SKM-1 treated with dmso at 0.1 percent for 144 hours (cell line): ENCODE data around the gene OR8S1.
A peak's percentile ranks its signal among the peaks of the same experiment; 100 is the strongest.
"Not testable (repeated sequence)": the region's sequence is repeated elsewhere in the genome, so short reads cannot be mapped to it uniquely, and the experiment has no call there.

Source experiments
- DNase-seq: peaks from one replicate; lab custom pipeline; 2025; ENCODE audit not compliant: unreplicated experiment; lab: John Stamatoyannopoulos, UW

Gene OR8S1

DNA sequence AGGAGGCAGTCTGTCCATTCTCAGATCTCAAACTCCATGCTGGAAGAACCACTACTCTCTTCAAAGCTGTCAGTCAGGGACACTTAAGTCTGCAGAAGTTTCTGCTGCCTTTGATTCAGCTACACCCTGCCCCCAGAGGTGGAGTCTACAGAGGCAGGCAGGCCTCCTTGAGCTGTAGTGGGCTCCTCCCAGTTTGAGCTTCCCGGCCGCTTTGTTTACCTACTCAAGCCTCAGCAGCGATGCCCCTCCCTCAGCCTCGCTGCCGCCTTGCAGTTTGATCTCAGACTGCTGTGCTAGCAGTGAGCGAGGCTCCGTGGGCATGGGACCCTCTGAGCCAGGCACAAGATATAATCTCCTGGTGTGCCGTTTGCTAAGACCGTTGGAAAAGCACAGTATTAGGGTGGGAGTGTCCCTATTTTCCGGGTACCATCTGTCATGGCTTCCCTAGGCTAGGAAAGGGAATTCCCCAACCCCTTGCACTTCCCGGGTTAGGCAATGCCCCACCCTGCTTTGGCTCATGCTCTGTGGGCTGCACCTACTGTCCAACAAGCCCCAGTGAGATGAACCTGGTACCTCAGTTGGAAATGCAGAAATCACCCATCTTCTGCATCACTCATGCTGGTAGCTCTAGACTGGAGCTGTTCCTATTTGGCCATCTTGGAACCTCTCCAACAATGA lies 28.4 kb downstream of the OR8S1 start:
- not testable (repeated sequence) for DNase-seq

DNA sequence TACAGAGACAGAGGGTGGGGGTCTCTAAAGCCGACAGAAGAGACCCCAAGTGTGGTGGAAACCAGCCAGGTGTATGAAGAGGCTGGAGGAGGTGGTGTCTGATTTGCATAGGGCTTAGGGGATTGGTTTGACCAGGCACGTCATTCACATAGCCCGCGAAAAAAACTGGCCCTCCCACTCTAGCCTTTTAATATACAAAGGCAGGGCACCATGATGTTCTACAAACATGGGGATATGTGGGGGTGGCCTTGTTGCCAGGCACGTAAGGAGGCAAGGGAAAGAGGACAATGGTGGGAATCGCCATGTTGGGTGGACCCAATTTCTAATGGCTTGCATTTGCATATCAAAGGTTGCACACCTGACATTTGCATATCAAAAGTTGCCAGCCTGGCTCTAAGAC lies 31.2 kb downstream of the OR8S1 start:
- no peak for DNase-seq

DNA sequence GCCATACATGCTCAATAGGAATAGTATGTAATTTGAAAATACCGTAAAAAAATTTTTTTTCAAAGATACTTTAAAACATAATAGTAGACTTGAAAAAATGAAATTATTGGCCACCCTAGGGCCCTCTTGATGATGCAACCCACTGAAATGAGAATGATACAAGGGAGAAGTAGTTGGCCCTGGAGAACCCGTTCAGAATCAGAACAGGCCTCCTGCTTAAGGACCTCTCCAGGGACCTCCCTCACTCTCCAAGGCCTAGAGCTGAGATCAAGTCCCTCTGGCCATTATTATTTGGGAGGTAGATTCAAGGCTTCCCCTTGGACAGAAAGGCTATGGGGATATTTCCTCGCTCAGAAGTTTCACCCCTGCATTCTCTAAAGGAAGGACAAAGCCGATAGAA lies 32.5 kb downstream of the OR8S1 start:
- no peak for DNase-seq

DNA sequence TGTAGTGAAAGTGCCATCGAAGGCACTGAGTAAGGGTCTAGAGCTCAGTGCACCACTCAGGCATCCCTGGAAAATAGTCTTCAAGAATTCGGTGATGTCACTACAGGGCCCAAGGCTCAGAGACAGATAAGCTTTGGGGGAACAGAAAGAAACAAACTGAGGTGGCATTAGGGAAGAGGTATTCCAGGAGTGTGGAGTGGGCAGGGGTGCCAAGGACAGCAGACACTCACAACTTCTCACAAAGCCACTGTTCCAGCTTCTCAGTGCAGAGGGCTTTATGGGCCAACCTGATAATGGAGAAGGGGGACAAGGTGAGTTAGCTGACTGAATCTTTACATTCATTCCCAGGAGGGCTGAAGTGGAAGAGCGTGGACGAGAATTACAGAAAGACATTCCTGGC lies 42.3 kb downstream of the OR8S1 start:
- no peak for DNase-seq

GRCh38 chr12:48569946-48570345 lies 44.5 kb downstream of the OR8S1 start, which contains the start of gene LALBA:
Gene LALBA (minus strand): TSS chr12:48570046. CDS start chr12:48570020, 26 bp downstream.
- no peak for DNase-seq

DNA sequence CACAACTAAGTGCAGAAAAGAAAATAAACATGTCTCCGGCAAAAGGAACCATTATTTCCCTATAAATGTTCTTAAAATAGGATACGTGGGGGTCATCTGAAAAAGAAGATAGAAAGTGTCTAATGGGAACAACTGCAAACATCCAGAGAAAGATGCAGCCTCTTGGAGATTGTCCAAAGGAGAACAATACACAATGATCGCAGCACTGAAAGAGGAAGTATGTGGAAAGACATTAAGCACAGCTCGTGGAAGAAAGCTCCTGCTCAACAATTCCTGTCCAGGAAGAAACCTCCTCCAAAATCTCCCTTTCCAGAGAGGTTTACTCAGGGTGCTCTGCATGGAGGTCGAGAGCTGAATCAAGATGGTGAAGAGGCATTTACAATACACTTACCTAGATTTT lies 46.9 kb downstream of the OR8S1 start:
- peak; percentile 8 for DNase-seq
